Stimulated activated naive CD8-positive, alpha-beta T cell treated with anti-CD3 and anti-CD28 coated beads, Interleukin-15, Interleukin-2, amounts not matched to agents 100 U/mL and 50 U/mL, for 24 hours (primary cell): Measurements from ENCODE around the gene PAM.
A peak's percentile ranks its signal among the peaks of the same experiment; 100 is the strongest.

Experiments
- ATAC-seq: fragments of 150-1000 bp; cut with Tn5 transposase; one replicate; pipeline ENCODE4 v1.10.0; 2021
- DNase-seq: peaks from one replicate; pipeline ENCODE4 v3.0.0; 2021

Gene PAM

GRCh38 chr5:102860035-102860434, 104.9 kb downstream of the PAM start:
- no peak for DNase-seq
- ATAC-seq, result no peak

- ATAC-seq (no peak), DNase-seq (no peak)
Measured at GRCh38 chr5:102863058-102863457, 108.0 kb downstream of the PAM start.

GRCh38 chr5:102863764-102864560, 108.9 kb downstream of the PAM start:
- no peak for DNase-seq
- ATAC-seq, result no peak

GRCh38 chr5:102865171-102865509, 110.0 kb downstream of the PAM start:
- DNase-seq (no peak), ATAC-seq (no peak)

- DNase-seq, result peak; percentile 63
- peak; percentile 96 for ATAC-seq
Measured at GRCh38 chr5:102865510-102866236, 110.6 kb downstream of the PAM start.

- ATAC-seq (no peak), DNase-seq (no peak)
Measured at GRCh38 chr5:102866237-102866600, 111.1 kb downstream of the PAM start.

- DNase-seq (no peak), ATAC-seq (no peak)
Measured at GRCh38 chr5:102867992-102868662, 113.0 kb downstream of the PAM start.

- no peak for DNase-seq
- no peak for ATAC-seq
Measured at GRCh38 chr5:102869230-102869629, 114.1 kb downstream of the PAM start.

- ATAC-seq, result no peak
Measured at GRCh38 chr5:102873379-102873932, 118.4 kb downstream of the PAM start.

GRCh38 chr5:102874054-102874453, 118.9 kb downstream of the PAM start:
- ATAC-seq (no peak), DNase-seq (no peak)

More at GRCh38 chr5:102873379-102873932, 118.4 kb downstream of the PAM start:
- DNase-seq, result no peak

- ATAC-seq (no peak), DNase-seq (no peak)
Measured at GRCh38 chr5:102875721-102876123, 120.6 kb downstream of the PAM start.

GRCh38 chr5:102876610-102877009, 121.5 kb downstream of the PAM start:
- no peak for DNase-seq
- ATAC-seq, result no peak

- no peak for ATAC-seq
- DNase-seq, result no peak
Measured at GRCh38 chr5:102879741-102880140, 124.6 kb downstream of the PAM start.

GRCh38 chr5:102886586-102886985, 131.5 kb downstream of the PAM start:
- no peak for DNase-seq
- ATAC-seq, result no peak

- ATAC-seq (no peak), DNase-seq (no peak)
Measured at GRCh38 chr5:102888483-102888882, 133.4 kb downstream of the PAM start.

- no peak for ATAC-seq
- no peak for DNase-seq
Measured at GRCh38 chr5:102889033-102889432, 133.9 kb downstream of the PAM start.

GRCh38 chr5:102890133-102890532, 135.0 kb downstream of the PAM start:
- ATAC-seq, result no peak
- no peak for DNase-seq

GRCh38 chr5:102891175-102891574, 136.1 kb downstream of the PAM start:
- DNase-seq (no peak), ATAC-seq (no peak)

- DNase-seq (no peak), ATAC-seq (no peak)
Measured at GRCh38 chr5:102893942-102894341, 138.8 kb downstream of the PAM start.

- ATAC-seq, result no peak
- no peak for DNase-seq
Measured at GRCh38 chr5:102895234-102895633, 140.1 kb downstream of the PAM start.

GRCh38 chr5:102895976-102896375, 140.9 kb downstream of the PAM start:
- ATAC-seq (no peak), DNase-seq (no peak)

GRCh38 chr5:102901424-102902134, 146.5 kb downstream of the PAM start:
- DNase-seq (no peak), ATAC-seq (no peak)

GRCh38 chr5:102902135-102902448, 147.0 kb downstream of the PAM start:
- DNase-seq, result no peak
- ATAC-seq, result no peak
